GM23338 (cell line): Measurements from ENCODE around the gene NLGN4X. TPM values are rescaled to one million over a fixed set of nuclear protein-coding genes. Genes with fewer than 3 reads are reported as not detected.

Experiments
- ATAC-seq: fragments of 200-7000 bp; cut with Tn5 transposase; 3 replicates; pipeline ENCODE4 v1.9.1; 2020
- DNase-seq: peaks from one replicate; pipeline ENCODE4 v3.0.0-alpha.2; 2015; ENCODE audit warnings: low spot score
- H2AFZ ChIP-seq: fragments of 200-600 bp; sonication (generic); 2 replicates; pipeline ENCODE4 v1.8.0; 2016; ENCODE audit warnings: antibody characterized with exemption, mild to moderate bottlenecking, moderate library complexity
- H3F3A ChIP-seq: fragments of 200-600 bp; sonication (generic); replicated peaks from 2 replicates; pipeline ENCODE4 v1.8.0; 2017; ENCODE audit warnings: antibody characterized with exemption, mixed run types, low read depth
- H3K27ac ChIP-seq: fragments of 200-600 bp; sonication (generic); 2 replicates; pipeline ENCODE4 v1.6.1; 2016; ENCODE audit warnings: low read depth
- H3K27me3 ChIP-seq: fragments of 200-600 bp; sonication (generic); 2 replicates; pipeline ENCODE4 v1.8.0; 2016; ENCODE audit warnings: mild to moderate bottlenecking, mixed run types, moderate library complexity; ENCODE audit not compliant: insufficient read depth
- H3K36me3 ChIP-seq: fragments of 200-600 bp; sonication (generic); 2 replicates; pipeline ENCODE4 v1.8.0; 2016; ENCODE audit warnings: mild to moderate bottlenecking; ENCODE audit not compliant: insufficient read depth
- H3K4me1 ChIP-seq: fragments of 200-600 bp; sonication (generic); 2 replicates; pipeline ENCODE4 v1.8.0; 2016; ENCODE audit warnings: mild to moderate bottlenecking, moderate library complexity; ENCODE audit not compliant: insufficient read depth
- H3K4me2 ChIP-seq: fragments of 200-600 bp; sonication (generic); 2 replicates; pipeline ENCODE4 v1.7.1; 2017; ENCODE audit warnings: mixed run types
- H3K4me3 ChIP-seq: fragments of 200-600 bp; sonication (generic); 2 replicates; pipeline ENCODE4 v1.6.1; 2016; ENCODE audit warnings: mixed run types
- H3K79me2 ChIP-seq: fragments of 200-600 bp; sonication (generic); replicated peaks from 2 replicates; pipeline ENCODE4 v1.8.0; 2017; ENCODE audit warnings: mild to moderate bottlenecking; ENCODE audit not compliant: insufficient read depth
- H3K9me2 ChIP-seq: fragments of 200-600 bp; sonication (generic); 2 replicates; pipeline ENCODE4 v1.8.0; 2017; ENCODE audit not compliant: insufficient read depth
- H4K20me1 ChIP-seq: fragments of 200-600 bp; sonication (generic); replicated peaks from 2 replicates; pipeline ENCODE4 v1.8.0; 2017; ENCODE audit warnings: mild to moderate bottlenecking; ENCODE audit not compliant: insufficient read depth
- H3K27ac Mint-ChIP-seq: 2 replicates; pipeline ENCODE4 v1.8.0; 2020; ENCODE audit warnings: inconsistent platforms, mild to moderate bottlenecking, moderate library complexity, mixed read lengths
- H3K27me3 Mint-ChIP-seq: 3 replicates; pipeline ENCODE4 v1.8.0; 2022; ENCODE audit warnings: low read depth, mild to moderate bottlenecking, moderate library complexity, mixed read lengths, inconsistent platforms; ENCODE audit not compliant: insufficient read depth, poor library complexity
- H3K36me3 Mint-ChIP-seq: 3 replicates; pipeline ENCODE4 v1.8.0; 2021; ENCODE audit warnings: low read depth, mild to moderate bottlenecking, inconsistent platforms, moderate library complexity, mixed read lengths
- H3K4me1 Mint-ChIP-seq: 3 replicates; pipeline ENCODE4 v1.8.0; 2020; ENCODE audit warnings: mild to moderate bottlenecking, inconsistent platforms, mixed read lengths
- H3K4me3 Mint-ChIP-seq: 3 replicates; pipeline ENCODE4 v1.8.0; 2021; ENCODE audit warnings: moderate library complexity, mild to moderate bottlenecking, inconsistent platforms, mixed read lengths
- H3K9me3 Mint-ChIP-seq: 3 replicates; pipeline ENCODE4 v1.8.0; 2020; ENCODE audit warnings: moderate library complexity, mild to moderate bottlenecking, inconsistent platforms, mixed read lengths
- CREB1 ChIP-seq: fragments of 250-450 bp; sonication (Bioruptor Pico); IDR thresholded peaks from 2 replicates; pipeline ENCODE4 v1.5.0; 2020; ENCODE audit warnings: low read depth, mild to moderate bottlenecking, moderate library complexity
- EZH2 ChIP-seq: fragments of 200-600 bp; sonication (generic); IDR thresholded peaks from one replicate; pipeline ENCODE4 v1.8.0; 2017; ENCODE audit warnings: antibody characterized with exemption, mild to moderate bottlenecking, low read depth; ENCODE audit not compliant: unreplicated experiment
- EZH2phosphoT487 ChIP-seq: fragments of 200-600 bp; sonication (generic); IDR thresholded peaks from one replicate; pipeline ENCODE4 v1.8.1; 2018; ENCODE audit warnings: antibody characterized with exemption; ENCODE audit not compliant: unreplicated experiment
- JUNB ChIP-seq: IDR thresholded peaks from one replicate; pipeline ENCODE4 v1.6.1; 2016; ENCODE audit warnings: antibody characterized with exemption; ENCODE audit not compliant: unreplicated experiment
- NANOG ChIP-seq: IDR thresholded peaks from 2 replicates; pipeline ENCODE4 v1.6.1; 2016; ENCODE audit warnings: antibody characterized with exemption, borderline replicate concordance
- POLR2AphosphoS5 ChIP-seq: IDR thresholded peaks from 2 replicates; pipeline ENCODE4 v1.6.1; 2016; ENCODE audit warnings: antibody characterized with exemption, low read depth
- STAT1 ChIP-seq: IDR thresholded peaks from one replicate; pipeline ENCODE4 v1.6.1; 2016; ENCODE audit warnings: antibody characterized with exemption; ENCODE audit not compliant: unreplicated experiment
- ZNF114 ChIP-seq: fragments of 250-450 bp; sonication (Bioruptor Pico); IDR thresholded peaks from 2 replicates; pipeline ENCODE4 v1.5.0; 2020; ENCODE audit warnings: mild to moderate bottlenecking, moderate library complexity
- ZNF331 ChIP-seq: fragments of 250-450 bp; sonication (Bioruptor Pico); IDR thresholded peaks from 2 replicates; pipeline ENCODE4 v1.5.0; 2020; ENCODE audit warnings: low read depth, mild to moderate bottlenecking, moderate library complexity
- polyA plus RNA-seq: library from polyadenylated mRNA; unstranded; fragments of >200 nt; fragmentation: Nextera tagmentation; extraction: Ambion mirVana; gene quantifications from 2 replicates; pipeline ENCODE4 v1.2.1, GENCODE V29; 2016
- total RNA-seq: library from RNA; depleted of rRNA; stranded (reverse); fragments of >200 nt; shearing (Covaris generic); gene quantifications from 2 replicates; pipeline ENCODE4 v1.2.3, GENCODE V29; 2014
- TF ChIP-seq, protein P1 (sequence below): IDR thresholded peaks from 2 replicates; pipeline ENCODE4 v1.6.1; 2016; ENCODE audit warnings: antibody characterized with exemption
- TF ChIP-seq, protein P2 (sequence below): IDR thresholded peaks from one replicate; pipeline ENCODE4 v1.6.1; 2018; ENCODE audit warnings: antibody characterized with exemption; ENCODE audit not compliant: unreplicated experiment
- TF ChIP-seq, protein P3 (sequence below): fragments of 250-450 bp; sonication (Bioruptor Pico); IDR thresholded peaks from 2 replicates; pipeline ENCODE4 v1.5.0; 2020; ENCODE audit warnings: mild to moderate bottlenecking, moderate library complexity
- TF ChIP-seq, protein P4 (sequence below), 2 experiments: fragments of 200-600 bp in 1 of 2; sonication (generic) in 1 of 2; conservative IDR thresholded peaks; 2 replicates each; pipeline versions ENCODE4 v1.5.1 to v1.6.1; 2016 to 2017; ENCODE audit warnings: antibody characterized with exemption in 2 of 2, low read depth in 2 of 2, mild to moderate bottlenecking in 2 of 2, moderate library complexity in 1 of 2

NLGN4X gene
- total and polyA plus RNA-seq, 2 experiments from 2014 or later, result 36.0 to 86.5 TPM

DNA sequence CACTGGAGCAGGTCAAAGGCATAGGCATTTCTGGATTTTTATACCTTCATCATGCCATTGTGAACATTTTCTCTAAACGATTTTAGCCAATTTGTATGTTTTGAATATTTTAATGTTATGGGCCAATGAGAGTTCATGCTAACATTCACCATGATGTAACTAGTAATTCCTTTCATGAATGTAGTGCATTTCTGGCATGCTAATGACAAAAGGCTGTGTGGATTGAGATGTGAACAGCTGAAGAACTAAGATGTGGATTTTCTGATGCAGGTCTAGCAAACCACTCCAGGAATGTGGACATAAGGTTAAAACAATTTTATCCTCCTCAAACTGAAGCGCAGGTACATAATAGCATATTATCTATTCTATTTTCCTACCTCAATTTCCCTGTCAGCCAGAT lies 269.4 kb downstream of the NLGN4X start:
- H3K4me1 Mint-ChIP-seq, result peaks cover 20% of the 10 kb centered on the region
- ATAC-seq (no peak), DNase-seq (no peak)
- Histone ChIP-seq H3K27me3 (no peaks in the 10 kb centered on the region), H3K79me2 (peaks cover 19% of the 10 kb centered on the region), H2AFZ (no peak overlapping the region), H3K27ac (no peak overlapping the region), H3F3A (no peaks in the 10 kb centered on the region), H3K4me3 (no peak overlapping the region), H3K9me2 (no peaks in the 10 kb centered on the region), H4K20me1 (no peaks in the 10 kb centered on the region; the same call in 1 of the 2 replicates), H3K36me3 (no peaks in the 10 kb centered on the region), H3K4me1 (peaks cover 4% of the 10 kb centered on the region; the same call in 1 of the 2 replicates), H3K4me2 (no peak overlapping the region)
- no peak overlapping the region for H3K4me3 Mint-ChIP-seq
- peak overlapping the region; percentile 53; the same call in 1 of the 2 replicates for H3K27ac Mint-ChIP-seq
- H3K36me3 Mint-ChIP-seq, result no peaks in the 10 kb centered on the region
- H3K9me3 Mint-ChIP-seq, result no peaks in the 10 kb centered on the region
- H3K27me3 Mint-ChIP-seq, result peaks cover 3% of the 10 kb centered on the region
- TF ChIP-seq, protein P1, sequence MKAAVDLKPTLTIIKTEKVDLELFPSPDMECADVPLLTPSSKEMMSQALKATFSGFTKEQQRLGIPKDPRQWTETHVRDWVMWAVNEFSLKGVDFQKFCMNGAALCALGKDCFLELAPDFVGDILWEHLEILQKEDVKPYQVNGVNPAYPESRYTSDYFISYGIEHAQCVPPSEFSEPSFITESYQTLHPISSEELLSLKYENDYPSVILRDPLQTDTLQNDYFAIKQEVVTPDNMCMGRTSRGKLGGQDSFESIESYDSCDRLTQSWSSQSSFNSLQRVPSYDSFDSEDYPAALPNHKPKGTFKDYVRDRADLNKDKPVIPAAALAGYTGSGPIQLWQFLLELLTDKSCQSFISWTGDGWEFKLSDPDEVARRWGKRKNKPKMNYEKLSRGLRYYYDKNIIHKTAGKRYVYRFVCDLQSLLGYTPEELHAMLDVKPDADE, result no peak
- TF ChIP-seq NANOG (no peak), EZH2phosphoT487 (no peak), ZNF114 (CRISPR knock-in tag) (no peak), STAT1 (no peak), CREB1 (CRISPR knock-in tag) (no peak), ZNF331 (CRISPR knock-in tag) (no peak), JUNB (no peak), EZH2 (no peak), POLR2AphosphoS5 (no peak)
- TF ChIP-seq, protein P2, sequence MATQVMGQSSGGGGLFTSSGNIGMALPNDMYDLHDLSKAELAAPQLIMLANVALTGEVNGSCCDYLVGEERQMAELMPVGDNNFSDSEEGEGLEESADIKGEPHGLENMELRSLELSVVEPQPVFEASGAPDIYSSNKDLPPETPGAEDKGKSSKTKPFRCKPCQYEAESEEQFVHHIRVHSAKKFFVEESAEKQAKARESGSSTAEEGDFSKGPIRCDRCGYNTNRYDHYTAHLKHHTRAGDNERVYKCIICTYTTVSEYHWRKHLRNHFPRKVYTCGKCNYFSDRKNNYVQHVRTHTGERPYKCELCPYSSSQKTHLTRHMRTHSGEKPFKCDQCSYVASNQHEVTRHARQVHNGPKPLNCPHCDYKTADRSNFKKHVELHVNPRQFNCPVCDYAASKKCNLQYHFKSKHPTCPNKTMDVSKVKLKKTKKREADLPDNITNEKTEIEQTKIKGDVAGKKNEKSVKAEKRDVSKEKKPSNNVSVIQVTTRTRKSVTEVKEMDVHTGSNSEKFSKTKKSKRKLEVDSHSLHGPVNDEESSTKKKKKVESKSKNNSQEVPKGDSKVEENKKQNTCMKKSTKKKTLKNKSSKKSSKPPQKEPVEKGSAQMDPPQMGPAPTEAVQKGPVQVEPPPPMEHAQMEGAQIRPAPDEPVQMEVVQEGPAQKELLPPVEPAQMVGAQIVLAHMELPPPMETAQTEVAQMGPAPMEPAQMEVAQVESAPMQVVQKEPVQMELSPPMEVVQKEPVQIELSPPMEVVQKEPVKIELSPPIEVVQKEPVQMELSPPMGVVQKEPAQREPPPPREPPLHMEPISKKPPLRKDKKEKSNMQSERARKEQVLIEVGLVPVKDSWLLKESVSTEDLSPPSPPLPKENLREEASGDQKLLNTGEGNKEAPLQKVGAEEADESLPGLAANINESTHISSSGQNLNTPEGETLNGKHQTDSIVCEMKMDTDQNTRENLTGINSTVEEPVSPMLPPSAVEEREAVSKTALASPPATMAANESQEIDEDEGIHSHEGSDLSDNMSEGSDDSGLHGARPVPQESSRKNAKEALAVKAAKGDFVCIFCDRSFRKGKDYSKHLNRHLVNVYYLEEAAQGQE, result no peak
- TF ChIP-seq, protein P3, sequence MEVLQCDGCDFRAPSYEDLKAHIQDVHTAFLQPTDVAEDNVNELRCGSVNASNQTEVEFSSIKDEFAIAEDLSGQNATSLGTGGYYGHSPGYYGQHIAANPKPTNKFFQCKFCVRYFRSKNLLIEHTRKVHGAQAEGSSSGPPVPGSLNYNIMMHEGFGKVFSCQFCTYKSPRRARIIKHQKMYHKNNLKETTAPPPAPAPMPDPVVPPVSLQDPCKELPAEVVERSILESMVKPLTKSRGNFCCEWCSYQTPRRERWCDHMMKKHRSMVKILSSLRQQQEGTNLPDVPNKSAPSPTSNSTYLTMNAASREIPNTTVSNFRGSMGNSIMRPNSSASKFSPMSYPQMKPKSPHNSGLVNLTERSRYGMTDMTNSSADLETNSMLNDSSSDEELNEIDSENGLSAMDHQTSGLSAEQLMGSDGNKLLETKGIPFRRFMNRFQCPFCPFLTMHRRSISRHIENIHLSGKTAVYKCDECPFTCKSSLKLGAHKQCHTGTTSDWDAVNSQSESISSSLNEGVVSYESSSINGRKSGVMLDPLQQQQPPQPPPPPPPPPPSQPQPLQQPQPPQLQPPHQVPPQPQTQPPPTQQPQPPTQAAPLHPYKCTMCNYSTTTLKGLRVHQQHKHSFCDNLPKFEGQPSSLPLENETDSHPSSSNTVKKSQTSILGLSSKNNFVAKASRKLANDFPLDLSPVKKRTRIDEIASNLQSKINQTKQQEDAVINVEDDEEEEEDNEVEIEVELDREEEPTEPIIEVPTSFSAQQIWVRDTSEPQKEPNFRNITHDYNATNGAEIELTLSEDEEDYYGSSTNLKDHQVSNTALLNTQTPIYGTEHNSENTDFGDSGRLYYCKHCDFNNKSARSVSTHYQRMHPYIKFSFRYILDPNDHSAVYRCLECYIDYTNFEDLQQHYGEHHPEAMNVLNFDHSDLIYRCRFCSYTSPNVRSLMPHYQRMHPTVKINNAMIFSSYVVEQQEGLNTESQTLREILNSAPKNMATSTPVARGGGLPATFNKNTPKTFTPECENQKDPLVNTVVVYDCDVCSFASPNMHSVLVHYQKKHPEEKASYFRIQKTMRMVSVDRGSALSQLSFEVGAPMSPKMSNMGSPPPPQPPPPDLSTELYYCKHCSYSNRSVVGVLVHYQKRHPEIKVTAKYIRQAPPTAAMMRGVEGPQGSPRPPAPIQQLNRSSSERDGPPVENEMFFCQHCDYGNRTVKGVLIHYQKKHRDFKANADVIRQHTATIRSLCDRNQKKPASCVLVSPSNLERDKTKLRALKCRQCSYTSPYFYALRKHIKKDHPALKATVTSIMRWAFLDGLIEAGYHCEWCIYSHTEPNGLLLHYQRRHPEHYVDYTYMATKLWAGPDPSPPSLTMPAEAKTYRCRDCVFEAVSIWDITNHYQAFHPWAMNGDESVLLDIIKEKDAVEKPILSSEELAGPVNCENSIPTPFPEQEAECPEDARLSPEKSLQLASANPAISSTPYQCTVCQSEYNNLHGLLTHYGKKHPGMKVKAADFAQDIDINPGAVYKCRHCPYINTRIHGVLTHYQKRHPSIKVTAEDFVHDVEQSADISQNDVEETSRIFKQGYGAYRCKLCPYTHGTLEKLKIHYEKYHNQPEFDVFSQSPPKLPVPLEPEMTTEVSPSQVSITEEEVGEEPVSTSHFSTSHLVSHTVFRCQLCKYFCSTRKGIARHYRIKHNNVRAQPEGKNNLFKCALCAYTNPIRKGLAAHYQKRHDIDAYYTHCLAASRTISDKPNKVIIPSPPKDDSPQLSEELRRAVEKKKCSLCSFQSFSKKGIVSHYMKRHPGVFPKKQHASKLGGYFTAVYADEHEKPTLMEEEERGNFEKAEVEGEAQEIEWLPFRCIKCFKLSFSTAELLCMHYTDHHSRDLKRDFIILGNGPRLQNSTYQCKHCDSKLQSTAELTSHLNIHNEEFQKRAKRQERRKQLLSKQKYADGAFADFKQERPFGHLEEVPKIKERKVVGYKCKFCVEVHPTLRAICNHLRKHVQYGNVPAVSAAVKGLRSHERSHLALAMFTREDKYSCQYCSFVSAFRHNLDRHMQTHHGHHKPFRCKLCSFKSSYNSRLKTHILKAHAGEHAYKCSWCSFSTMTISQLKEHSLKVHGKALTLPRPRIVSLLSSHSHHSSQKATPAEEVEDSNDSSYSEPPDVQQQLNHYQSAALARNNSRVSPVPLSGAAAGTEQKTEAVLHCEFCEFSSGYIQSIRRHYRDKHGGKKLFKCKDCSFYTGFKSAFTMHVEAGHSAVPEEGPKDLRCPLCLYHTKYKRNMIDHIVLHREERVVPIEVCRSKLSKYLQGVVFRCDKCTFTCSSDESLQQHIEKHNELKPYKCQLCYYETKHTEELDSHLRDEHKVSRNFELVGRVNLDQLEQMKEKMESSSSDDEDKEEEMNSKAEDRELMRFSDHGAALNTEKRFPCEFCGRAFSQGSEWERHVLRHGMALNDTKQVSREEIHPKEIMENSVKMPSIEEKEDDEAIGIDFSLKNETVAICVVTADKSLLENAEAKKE (CRISPR knock-in tag), result no peak
- TF ChIP-seq, protein P4, sequence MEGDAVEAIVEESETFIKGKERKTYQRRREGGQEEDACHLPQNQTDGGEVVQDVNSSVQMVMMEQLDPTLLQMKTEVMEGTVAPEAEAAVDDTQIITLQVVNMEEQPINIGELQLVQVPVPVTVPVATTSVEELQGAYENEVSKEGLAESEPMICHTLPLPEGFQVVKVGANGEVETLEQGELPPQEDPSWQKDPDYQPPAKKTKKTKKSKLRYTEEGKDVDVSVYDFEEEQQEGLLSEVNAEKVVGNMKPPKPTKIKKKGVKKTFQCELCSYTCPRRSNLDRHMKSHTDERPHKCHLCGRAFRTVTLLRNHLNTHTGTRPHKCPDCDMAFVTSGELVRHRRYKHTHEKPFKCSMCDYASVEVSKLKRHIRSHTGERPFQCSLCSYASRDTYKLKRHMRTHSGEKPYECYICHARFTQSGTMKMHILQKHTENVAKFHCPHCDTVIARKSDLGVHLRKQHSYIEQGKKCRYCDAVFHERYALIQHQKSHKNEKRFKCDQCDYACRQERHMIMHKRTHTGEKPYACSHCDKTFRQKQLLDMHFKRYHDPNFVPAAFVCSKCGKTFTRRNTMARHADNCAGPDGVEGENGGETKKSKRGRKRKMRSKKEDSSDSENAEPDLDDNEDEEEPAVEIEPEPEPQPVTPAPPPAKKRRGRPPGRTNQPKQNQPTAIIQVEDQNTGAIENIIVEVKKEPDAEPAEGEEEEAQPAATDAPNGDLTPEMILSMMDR (conservative IDR thresholded peaks at IDR 0.05; ENCODE audit: low read depth in 2 of 2), result no peak
